HG03103 (cell line): ENCODE data around the gene MTHFD1L.
"Not testable (repeated sequence)": the region's sequence is repeated elsewhere in the genome, so short reads cannot be mapped to it uniquely, and the experiment has no call there.

Experiments used
- ATAC-seq: cut with Tn5 transposase; IDR thresholded peaks from one replicate; pipeline ENCODE4 v1.9.1; 2021; ENCODE audit warnings: low read depth; ENCODE audit not compliant: unreplicated experiment

Gene MTHFD1L

GRCh38 chr6:151109869-151110575 is 244.5 kb downstream of the MTHFD1L start:
- no peak for ATAC-seq

- ATAC-seq, result no peak
Observed at GRCh38 chr6:151110576-151110905, 245.0 kb downstream of the MTHFD1L start.

GRCh38 chr6:151111670-151112069 is 246.2 kb downstream of the MTHFD1L start:
- ATAC-seq, result no peak

GRCh38 chr6:151112130-151112529 is 246.6 kb downstream of the MTHFD1L start:
- ATAC-seq, result no peak

GRCh38 chr6:151112884-151113283 is 247.4 kb downstream of the MTHFD1L start:
- ATAC-seq, result not testable (repeated sequence)

- ATAC-seq, result no peak
Observed at GRCh38 chr6:151113641-151114040, 248.1 kb downstream of the MTHFD1L start.

- no peak for ATAC-seq
Observed at GRCh38 chr6:151118461-151119123, 253.1 kb downstream of the MTHFD1L start.

- no peak for ATAC-seq
Observed at GRCh38 chr6:151119823-151120524, 254.5 kb downstream of the MTHFD1L start.

- ATAC-seq, result no peak
Observed at GRCh38 chr6:151121900-151122299, 256.4 kb downstream of the MTHFD1L start.

- not testable (repeated sequence) for ATAC-seq
Observed at GRCh38 chr6:151123641-151124040, 258.1 kb downstream of the MTHFD1L start.

- not testable (repeated sequence) for ATAC-seq
Observed at GRCh38 chr6:151125242-151125641, 259.7 kb downstream of the MTHFD1L start.

GRCh38 chr6:151125651-151126416 is 260.3 kb downstream of the MTHFD1L start:
- not testable (repeated sequence) for ATAC-seq

- ATAC-seq, result not testable (repeated sequence)
Observed at GRCh38 chr6:151126417-151126724, 260.9 kb downstream of the MTHFD1L start.

- ATAC-seq, result not testable (repeated sequence)
Observed at GRCh38 chr6:151127133-151127798, 261.8 kb downstream of the MTHFD1L start.

GRCh38 chr6:151128763-151129370 is 263.4 kb downstream of the MTHFD1L start:
- ATAC-seq, result no peak

GRCh38 chr6:151130329-151130728 is 264.8 kb downstream of the MTHFD1L start:
- no peak for ATAC-seq

GRCh38 chr6:151131324-151132007 is 266.0 kb downstream of the MTHFD1L start:
- ATAC-seq, result no peak

GRCh38 chr6:151136141-151136755 is 270.7 kb downstream of the MTHFD1L start:
- no peak for ATAC-seq

GRCh38 chr6:151137542-151137941 is 272.0 kb downstream of the MTHFD1L start:
- no peak for ATAC-seq
